Activated effector memory CD4-positive, alpha-beta T cell treated with Interleukin-2 at 50 U/mL for 16 hours (primary cell): Measurements from ENCODE around the gene HPCA.
A peak's percentile ranks its signal among the peaks of the same experiment; 100 is the strongest.

Experiments
- DNase-seq: peaks from one replicate; pipeline ENCODE4 v3.0.0-alpha.2; 2020

Gene HPCA

GRCh38 chr1:32871364-32872191 is 14.7 kb upstream of the HPCA start:
- no peak for DNase-seq

- DNase-seq: no peak
Measured at GRCh38 chr1:32872192-32872460, 14.2 kb upstream of the HPCA start.

- DNase-seq: no peak
Measured at GRCh38 chr1:32873484-32873883, 12.8 kb upstream of the HPCA start.

- DNase-seq: no peak
Measured at GRCh38 chr1:32874860-32875752, 11.2 kb upstream of the HPCA start.

- DNase-seq: peak; percentile 26
Measured at GRCh38 chr1:32876341-32877210, 9.7 kb upstream of the HPCA start.

DNA sequence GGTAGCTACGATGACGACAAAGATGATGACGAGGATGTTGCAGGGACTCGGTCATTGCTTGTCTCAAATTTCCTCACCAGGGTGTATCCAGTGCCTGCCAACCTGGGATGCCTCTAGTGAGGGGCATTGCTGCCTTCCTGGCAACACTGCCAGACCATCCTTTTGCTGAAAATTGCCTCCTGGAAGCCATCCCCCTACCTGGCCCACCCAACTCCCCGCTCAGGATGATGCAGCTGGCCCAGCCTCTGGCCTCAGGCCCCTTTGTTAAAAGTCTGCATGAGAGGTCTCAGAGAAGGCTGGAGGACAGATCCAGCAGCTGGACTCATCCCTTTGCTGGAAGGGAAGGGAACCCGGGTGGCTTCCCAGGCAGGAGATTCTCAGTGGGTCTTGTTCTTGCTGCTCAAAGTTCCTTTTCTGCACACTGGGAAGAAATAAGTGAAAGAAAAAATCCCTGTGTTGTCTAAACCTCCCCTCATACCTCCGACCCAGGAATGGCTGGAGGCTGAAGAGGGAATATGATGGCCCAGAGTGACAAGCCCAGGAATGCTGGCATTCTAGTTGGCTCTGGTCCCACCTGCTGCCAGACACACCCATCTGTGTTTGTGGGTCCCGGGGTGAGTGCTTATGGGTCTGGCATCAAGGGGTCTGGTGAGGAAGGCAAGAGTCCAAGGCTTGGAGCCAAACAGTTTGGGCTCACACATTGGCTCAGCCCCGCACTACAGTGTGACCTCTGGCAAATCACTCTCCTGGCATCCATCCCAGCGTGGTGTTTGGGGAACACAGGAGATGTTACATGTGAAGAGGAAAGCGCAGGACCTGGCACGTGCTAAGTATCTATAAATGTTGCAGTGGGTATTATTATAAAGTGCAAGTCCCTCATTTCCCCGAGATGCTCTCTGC is 8.8 kb upstream of the HPCA start:
- DNase-seq: no peak

GRCh38 chr1:32878183-32878582 is 8.1 kb upstream of the HPCA start:
- no peak for DNase-seq

- DNase-seq: no peak
Measured at GRCh38 chr1:32878637-32879041, 7.7 kb upstream of the HPCA start.

GRCh38 chr1:32881291-32881690 is 5.0 kb upstream of the HPCA start:
- DNase-seq: no peak

DNA sequence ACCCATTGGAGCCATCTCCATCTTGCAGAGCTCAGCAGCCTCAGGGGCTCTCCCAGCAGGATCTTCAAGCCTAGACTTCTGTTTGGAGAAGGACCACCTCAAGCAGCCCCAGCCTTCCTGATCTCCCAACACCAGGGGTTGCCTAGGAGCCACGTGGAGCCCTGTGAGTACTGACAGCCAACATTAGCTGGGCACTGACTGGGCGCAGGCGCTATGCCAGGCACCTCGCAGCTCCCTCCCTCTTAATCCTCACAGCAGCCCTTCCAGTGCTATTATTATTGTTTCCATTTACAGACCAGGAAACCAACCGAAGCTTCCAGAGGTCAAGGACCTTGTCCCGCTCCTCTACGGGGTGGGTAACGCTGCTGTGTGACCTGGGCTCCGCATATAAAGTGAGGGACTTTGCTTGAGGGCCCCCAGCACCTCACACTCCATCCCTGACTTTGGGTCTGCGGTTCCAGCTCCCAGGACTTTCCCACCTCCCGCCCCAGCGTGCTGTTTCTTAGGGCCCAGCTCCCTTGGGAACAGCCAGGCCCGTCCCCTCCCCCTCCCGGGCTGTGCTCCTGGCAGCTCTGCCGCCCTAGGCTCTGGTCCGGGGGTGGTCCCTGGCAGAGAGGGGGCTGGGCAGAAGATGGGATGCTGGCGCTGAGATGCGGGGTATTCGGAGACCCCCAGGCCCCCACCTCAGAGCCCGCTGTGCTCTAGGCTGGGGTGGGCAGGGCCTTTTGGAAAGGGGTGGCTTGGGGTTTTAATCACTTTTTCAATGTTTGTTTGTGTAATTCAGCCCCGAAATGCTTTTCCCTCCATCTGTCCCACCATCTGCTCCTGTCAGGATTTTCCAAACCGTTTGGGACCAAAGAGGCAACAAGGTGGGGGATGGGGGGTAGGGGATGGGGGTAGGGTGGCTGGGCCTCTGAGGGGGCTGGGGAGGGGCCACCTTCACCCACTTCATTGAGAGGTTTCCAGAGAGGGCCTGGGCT is 4.1 kb upstream of the HPCA start:
- DNase-seq: no peak

- no peak for DNase-seq
Measured at GRCh38 chr1:32883338-32884031, 2.8 kb upstream of the HPCA start.

GRCh38 chr1:32884032-32884372 is 2.3 kb upstream of the HPCA start:
- DNase-seq: no peak

DNA sequence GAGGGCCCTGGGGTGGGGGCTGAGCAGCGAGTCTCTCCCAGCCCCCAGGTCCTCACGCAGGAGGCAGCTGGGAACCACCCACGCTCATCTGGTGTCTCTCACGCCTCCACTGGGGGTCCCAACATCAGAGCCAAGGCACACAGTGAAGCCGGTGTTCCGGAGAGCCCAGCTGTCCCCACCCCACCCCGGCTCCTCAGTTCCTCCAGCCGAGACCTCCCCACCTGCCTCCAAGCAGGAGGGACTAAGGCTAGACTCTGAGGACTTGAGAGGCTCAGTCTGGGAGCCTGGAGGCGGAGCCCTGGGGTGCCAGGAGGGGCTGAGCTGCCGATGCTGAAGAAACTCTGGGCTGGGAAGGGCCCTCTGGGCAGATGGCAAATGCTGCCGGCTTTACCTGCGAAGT is 1.6 kb upstream of the HPCA start:
- DNase-seq: no peak

GRCh38 chr1:32885676-32886003 is 651 bp upstream of the HPCA start:
- no peak for DNase-seq

DNA sequence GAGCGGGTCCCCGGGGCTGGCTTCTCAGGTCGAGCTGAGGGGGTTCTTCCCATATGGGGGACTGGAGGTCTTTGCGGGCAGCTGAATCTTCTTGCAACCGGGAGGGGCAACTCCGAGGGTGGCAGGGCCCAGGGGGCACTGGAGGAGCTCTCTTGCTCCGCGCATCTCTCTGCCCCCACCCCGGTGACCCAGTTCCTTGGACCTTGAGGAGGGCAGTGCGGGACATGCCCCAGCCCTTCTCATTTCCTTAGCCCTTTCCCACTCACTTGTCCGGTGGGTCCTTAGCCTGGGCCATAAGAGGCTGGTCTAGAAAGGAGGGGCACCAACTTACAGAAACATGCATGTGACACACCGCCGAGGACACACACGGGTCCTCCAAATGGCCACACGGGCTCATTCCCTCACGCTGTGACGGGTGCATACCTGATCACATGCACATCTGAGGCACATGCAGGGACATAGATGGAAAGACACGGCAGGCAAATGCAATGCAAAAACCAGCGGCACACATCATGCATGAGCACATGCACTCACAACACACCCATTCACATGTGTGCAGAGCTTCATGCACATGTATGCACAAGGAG is 630 bp downstream of the HPCA start:
- no peak for DNase-seq

- no peak for DNase-seq
Measured at GRCh38 chr1:32887623-32888022, 1.3 kb downstream of the HPCA start.

DNA sequence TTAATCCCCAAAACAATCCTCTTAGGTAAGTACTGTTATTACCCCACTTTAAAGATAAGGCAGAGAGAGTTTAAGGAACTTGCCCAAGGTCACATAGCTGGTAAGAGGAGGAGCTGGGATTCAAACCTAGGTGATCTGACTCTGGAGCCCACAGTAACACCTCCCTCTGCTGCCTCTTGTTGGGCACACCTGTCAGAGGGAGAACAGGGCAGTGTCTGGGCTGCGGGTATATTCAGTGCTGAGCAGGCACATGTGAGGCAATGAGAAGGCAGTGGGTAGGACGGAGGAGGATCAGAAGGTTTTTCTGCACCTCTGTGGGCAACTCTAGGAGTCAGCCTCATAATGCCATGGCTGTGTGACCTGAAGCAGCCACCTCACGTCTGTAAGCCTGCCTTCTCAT is 1.8 kb downstream of the HPCA start:
- no peak for DNase-seq

DNA sequence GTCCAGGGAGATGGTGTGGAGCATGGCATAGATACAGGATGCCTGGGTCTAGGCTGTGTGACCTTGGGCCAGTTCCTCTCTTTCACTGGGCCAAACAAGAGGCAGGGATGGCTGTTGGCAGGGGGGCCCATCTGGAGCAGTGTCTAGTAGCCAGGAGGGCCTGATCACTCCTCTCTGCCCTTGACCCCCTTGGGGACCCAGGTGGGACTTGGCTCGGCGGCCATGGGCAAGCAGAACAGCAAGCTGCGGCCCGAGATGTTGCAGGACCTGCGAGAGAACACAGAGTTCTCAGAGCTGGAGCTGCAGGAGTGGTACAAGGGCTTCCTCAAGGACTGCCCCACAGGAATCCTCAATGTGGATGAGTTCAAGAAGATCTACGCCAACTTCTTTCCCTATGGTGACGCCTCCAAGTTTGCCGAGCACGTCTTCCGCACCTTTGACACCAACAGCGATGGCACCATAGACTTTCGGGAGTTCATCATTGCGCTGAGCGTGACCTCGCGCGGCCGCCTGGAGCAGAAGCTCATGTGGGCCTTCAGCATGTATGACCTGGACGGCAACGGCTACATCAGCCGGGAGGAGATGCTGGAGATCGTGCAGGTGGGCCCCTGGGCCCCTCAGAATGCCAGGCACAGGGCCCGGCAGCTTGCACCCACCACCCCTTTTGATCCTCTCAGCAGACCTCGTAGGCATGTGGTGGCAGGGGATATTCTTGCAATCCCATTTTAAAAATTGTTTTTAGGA is 2.6 kb downstream of the HPCA start:
- DNase-seq: no peak

- DNase-seq: no peak
Measured at GRCh38 chr1:32889731-32890278, 3.5 kb downstream of the HPCA start.
